Measurements from ENCODE around the gene GCNT3. TPM values are rescaled to one million over a fixed set of nuclear protein-coding genes. Genes with fewer than 3 reads are reported as not detected.

GCNT3 gene
- total RNA-seq, 1 donor from 2014 or later = 4.6 TPM

GRCh38 chr15:59598461-59598860, 13.1 kb upstream of the GCNT3 start:
- Mint-ChIP-seq H3K36me3 (ENCODE audit: insufficient read depth) (no peaks in the 10 kb centered on the region), H3K27me3 (no peaks in the 10 kb centered on the region), H3K4me1 (ENCODE audit: low read depth) (peaks cover 18% of the 10 kb centered on the region), H3K27ac (no peak overlapping the region), H3K4me3 (ENCODE audit: low read depth) (no peak overlapping the region), H3K9me3 (ENCODE audit: low read depth) (peaks cover 16% of the 10 kb centered on the region)
- DNase-seq (ENCODE audit: low spot score, unreplicated experiment) = no peak
- no peak for TF ChIP-seq CTCF (IDR thresholded peaks at IDR 0.05; ENCODE audit: unreplicated experiment)

GRCh38 chr15:59605994-59606393, 5.6 kb upstream of the GCNT3 start:
- Mint-ChIP-seq H3K4me3 (ENCODE audit: low read depth) (no peak overlapping the region), H3K9me3 (ENCODE audit: low read depth) (peaks cover 32% of the 10 kb centered on the region), H3K4me1 (ENCODE audit: low read depth) (no peaks in the 10 kb centered on the region), H3K27ac (no peak overlapping the region), H3K27me3 (no peaks in the 10 kb centered on the region), H3K36me3 (ENCODE audit: insufficient read depth) (peaks cover 2% of the 10 kb centered on the region)
- no peak for TF ChIP-seq CTCF (IDR thresholded peaks at IDR 0.05; ENCODE audit: unreplicated experiment)
- DNase-seq (ENCODE audit: low spot score, unreplicated experiment) = no peak

GRCh38 chr15:59609730-59610712, 1.6 kb upstream of the GCNT3 start:
- Mint-ChIP-seq H3K4me1 (ENCODE audit: low read depth) (peaks cover 17% of the 10 kb centered on the region), H3K9me3 (ENCODE audit: low read depth) (peaks cover 9% of the 10 kb centered on the region), H3K36me3 (ENCODE audit: insufficient read depth) (peaks cover 2% of the 10 kb centered on the region), H3K27ac (no peak overlapping the region), H3K4me3 (ENCODE audit: low read depth) (no peak overlapping the region), H3K27me3 (no peaks in the 10 kb centered on the region)
- DNase-seq (ENCODE audit: low spot score, unreplicated experiment) = no peak
- no peak for TF ChIP-seq CTCF (IDR thresholded peaks at IDR 0.05; ENCODE audit: unreplicated experiment)

- H3K4me3 Mint-ChIP-seq (ENCODE audit: low read depth) = no peak overlapping the region
These were observed 2.6 kb downstream of the GCNT3 start for GRCh38 chr15:59614153-59614552.

GRCh38 chr15:59615661-59616060, 4.1 kb downstream of the GCNT3 start:
- Mint-ChIP-seq H3K9me3 (ENCODE audit: low read depth) (peaks cover 4% of the 10 kb centered on the region), H3K36me3 (ENCODE audit: insufficient read depth) (peaks cover 2% of the 10 kb centered on the region), H3K4me3 (ENCODE audit: low read depth) (no peak overlapping the region), H3K27me3 (no peaks in the 10 kb centered on the region), H3K4me1 (ENCODE audit: low read depth) (peaks cover 28% of the 10 kb centered on the region), H3K27ac (no peak overlapping the region)
- no peak for TF ChIP-seq CTCF (IDR thresholded peaks at IDR 0.05; ENCODE audit: unreplicated experiment)
- no peak for DNase-seq (ENCODE audit: low spot score, unreplicated experiment)

More at GRCh38 chr15:59614153-59614552, 2.6 kb downstream of the GCNT3 start:
- DNase-seq (ENCODE audit: low spot score, unreplicated experiment) = no peak
- Mint-ChIP-seq H3K4me1 (ENCODE audit: low read depth) (peaks cover 28% of the 10 kb centered on the region), H3K9me3 (ENCODE audit: low read depth) (peaks cover 7% of the 10 kb centered on the region), H3K27ac (no peak overlapping the region), H3K27me3 (no peaks in the 10 kb centered on the region), H3K36me3 (ENCODE audit: insufficient read depth) (peaks cover 2% of the 10 kb centered on the region)
- TF ChIP-seq CTCF (IDR thresholded peaks at IDR 0.05; ENCODE audit: unreplicated experiment) = no peak
